Measurements from ENCODE around the gene IDNK.

The IDNK gene

DNA sequence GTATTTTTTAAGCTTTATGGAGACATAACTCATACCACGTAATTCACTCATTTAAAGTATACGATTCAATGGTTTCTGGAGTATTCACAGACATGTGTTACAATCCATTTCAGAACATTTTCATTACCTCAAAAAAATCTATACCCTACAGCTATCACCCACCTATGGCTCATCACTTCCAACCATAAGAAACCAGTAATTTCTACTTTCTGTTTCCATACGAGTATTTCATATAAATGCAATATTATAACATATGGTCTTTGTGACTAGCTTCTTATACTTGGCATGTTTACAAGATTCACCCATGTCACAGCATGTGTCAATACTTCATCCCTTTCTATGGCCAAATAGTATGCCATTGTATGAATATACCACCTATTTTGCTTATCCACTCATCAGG lies 66.0 kb downstream of the IDNK start:
- no peaks in the 10 kb centered on the region for H3K4me1 ChIP-seq (ENCODE audit: insufficient read depth, low read length)
- H3K36me3 ChIP-seq (ENCODE audit: insufficient read depth, low read length): no peaks in the 10 kb centered on the region
- H3K9ac ChIP-seq (ENCODE audit: low read depth, low read length): no peak overlapping the region
- no peaks in the 10 kb centered on the region for H3K9me3 ChIP-seq (ENCODE audit: control insufficient read depth, insufficient read depth, low read length)

DNA sequence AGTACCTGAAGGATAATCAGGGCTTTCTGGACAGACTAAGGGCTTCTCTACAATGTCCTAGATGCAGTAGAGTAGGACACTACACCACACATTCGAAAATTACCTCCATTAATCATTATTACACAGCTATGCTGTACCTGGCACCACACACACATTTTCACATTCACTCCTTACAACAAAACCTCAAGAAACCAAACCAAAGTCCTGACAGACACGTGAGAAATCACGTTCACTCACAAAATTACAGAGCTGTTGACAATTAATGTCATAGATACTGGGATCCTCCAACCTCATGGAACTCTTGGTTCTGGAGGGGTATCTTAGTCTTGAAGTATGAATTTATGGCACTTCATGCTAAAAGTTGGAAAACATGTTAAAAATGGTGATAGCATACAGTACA lies 68.5 kb downstream of the IDNK start:
- H3K36me3 ChIP-seq (ENCODE audit: insufficient read depth, low read length): no peaks in the 10 kb centered on the region
- H3K9me3 ChIP-seq (ENCODE audit: control insufficient read depth, insufficient read depth, low read length): no peaks in the 10 kb centered on the region
- no peak overlapping the region for H3K9ac ChIP-seq (ENCODE audit: low read depth, low read length)
- no peaks in the 10 kb centered on the region for H3K4me1 ChIP-seq (ENCODE audit: insufficient read depth, low read length)
